Measurements from ENCODE around the gene TBCD. TPM values are rescaled to one million over a fixed set of nuclear protein-coding genes. Genes with fewer than 3 reads are reported as not detected.
"Not testable (repeated sequence)": the region's sequence is repeated elsewhere in the genome, so short reads cannot be mapped to it uniquely, and the experiment has no call there.

Gene TBCD
- total RNA-seq, 1 donor from 2014 or later, result 104 TPM

DNA sequence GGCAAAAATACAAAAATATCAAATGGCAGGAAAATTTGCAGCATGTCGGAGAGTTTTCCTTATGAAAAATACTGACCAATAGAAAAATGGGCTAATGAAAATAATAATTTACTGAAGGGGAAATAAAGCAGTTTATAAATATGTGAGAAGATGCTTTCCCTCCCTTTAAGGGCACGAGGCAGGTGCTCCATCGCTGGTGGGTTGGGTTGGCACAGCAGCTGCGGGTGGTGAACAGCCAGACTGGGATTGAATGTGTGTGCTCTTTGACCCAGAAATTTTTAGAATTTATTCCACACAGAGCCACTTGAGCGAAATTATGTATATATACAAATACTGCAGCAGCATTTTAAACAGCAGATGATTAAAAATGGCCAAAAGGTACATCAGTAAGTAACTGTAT is 197.1 kb downstream of the TBCD start:
- H3K4me3 Mint-ChIP-seq, result no peak overlapping the region
- no peaks in the 10 kb centered on the region for H3K4me1 Mint-ChIP-seq (ENCODE audit: unreplicated experiment)
- TF ChIP-seq, protein P1, sequence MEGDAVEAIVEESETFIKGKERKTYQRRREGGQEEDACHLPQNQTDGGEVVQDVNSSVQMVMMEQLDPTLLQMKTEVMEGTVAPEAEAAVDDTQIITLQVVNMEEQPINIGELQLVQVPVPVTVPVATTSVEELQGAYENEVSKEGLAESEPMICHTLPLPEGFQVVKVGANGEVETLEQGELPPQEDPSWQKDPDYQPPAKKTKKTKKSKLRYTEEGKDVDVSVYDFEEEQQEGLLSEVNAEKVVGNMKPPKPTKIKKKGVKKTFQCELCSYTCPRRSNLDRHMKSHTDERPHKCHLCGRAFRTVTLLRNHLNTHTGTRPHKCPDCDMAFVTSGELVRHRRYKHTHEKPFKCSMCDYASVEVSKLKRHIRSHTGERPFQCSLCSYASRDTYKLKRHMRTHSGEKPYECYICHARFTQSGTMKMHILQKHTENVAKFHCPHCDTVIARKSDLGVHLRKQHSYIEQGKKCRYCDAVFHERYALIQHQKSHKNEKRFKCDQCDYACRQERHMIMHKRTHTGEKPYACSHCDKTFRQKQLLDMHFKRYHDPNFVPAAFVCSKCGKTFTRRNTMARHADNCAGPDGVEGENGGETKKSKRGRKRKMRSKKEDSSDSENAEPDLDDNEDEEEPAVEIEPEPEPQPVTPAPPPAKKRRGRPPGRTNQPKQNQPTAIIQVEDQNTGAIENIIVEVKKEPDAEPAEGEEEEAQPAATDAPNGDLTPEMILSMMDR (conservative IDR thresholded peaks at IDR 0.05), result no peak
- peaks cover 79% of the 10 kb centered on the region for H3K36me3 Mint-ChIP-seq
- peaks cover 48% of the 10 kb centered on the region for H3K9me3 Mint-ChIP-seq
- no peaks in the 10 kb centered on the region for H3K27me3 Mint-ChIP-seq
- DNase-seq (ENCODE audit: extremely low spot score, unreplicated experiment), result no peak
- H3K27ac Mint-ChIP-seq, result no peak overlapping the region

DNA sequence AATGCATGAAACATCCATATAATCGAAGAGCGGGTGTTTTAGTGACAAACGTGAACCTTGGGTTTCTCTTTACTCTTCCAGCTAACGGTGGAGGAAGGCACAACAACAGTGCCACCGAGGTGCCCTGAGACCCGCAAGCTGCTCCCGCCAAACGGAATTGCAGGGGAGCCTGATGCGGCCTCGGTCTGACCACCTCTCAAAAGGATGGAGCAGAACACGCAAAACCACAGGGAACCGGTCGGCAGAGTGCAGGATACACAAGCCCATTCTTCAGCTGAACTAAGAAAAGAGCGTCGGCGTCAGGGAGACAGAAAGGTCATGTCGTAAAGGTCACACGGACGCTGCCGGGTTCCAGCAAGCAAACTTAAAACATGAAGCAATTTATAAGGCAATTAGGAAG is 197.5 kb downstream of the TBCD start:
- Mint-ChIP-seq H3K4me1 (ENCODE audit: unreplicated experiment) (no peaks in the 10 kb centered on the region), H3K27me3 (no peaks in the 10 kb centered on the region), H3K9me3 (peaks cover 45% of the 10 kb centered on the region), H3K4me3 (no peak overlapping the region), H3K27ac (no peak overlapping the region), H3K36me3 (peaks cover 79% of the 10 kb centered on the region)
- DNase-seq (ENCODE audit: extremely low spot score, unreplicated experiment), result no peak
- TF ChIP-seq, protein P1 (conservative IDR thresholded peaks at IDR 0.05), result no peak

DNA sequence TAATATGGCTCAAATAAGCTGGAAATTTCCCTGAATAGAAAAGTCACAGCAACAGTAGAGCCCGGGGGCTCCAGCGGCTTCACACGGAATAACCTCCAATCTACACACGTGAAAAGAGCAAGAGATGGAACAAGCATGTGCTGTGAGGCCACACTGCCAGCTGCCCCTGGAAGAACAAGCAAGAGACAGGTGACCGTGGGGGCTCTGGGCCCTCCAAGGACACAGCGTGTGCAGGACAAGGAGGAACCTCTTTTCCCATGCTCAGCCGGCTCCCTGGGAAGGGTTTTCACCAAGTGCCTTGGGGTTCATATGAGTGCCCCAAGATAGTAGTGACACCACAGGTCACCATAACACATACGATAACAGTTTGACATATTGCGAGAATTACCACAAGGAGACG is 198.1 kb downstream of the TBCD start:
- peak; percentile 27 for DNase-seq (ENCODE audit: extremely low spot score, unreplicated experiment)
- Mint-ChIP-seq H3K4me1 (ENCODE audit: unreplicated experiment) (no peaks in the 10 kb centered on the region), H3K36me3 (peaks cover 79% of the 10 kb centered on the region), H3K27ac (no peak overlapping the region), H3K4me3 (no peak overlapping the region), H3K27me3 (no peaks in the 10 kb centered on the region), H3K9me3 (peaks cover 46% of the 10 kb centered on the region)
- TF ChIP-seq, protein P1 (conservative IDR thresholded peaks at IDR 0.05), result no peak

DNA sequence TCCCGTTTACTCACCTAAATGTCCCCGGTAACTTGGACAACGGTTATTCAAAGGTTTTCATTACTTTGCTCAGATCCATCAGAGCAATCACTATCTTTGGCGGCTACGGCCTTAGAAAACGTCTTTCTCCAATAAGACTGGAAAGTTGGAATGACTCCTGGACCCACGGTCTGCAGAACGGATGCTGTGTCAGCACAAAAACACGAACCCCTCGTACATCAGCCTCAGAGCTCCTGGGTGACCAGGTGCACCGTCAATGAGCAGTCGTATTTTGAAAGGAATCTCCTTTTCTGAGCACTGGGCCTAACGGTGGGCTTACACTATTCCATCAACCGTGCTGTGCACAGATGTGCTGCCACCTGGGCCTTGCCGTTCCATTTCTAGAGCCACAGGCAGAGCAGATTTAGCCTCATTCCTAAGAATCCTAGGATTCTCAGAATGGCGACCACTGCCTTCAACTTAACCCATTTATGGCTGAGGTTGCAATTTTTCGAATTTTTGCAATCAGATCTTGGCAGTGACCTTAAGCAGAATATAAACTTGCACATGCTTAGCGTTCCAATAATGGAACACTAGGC is 198.7 kb downstream of the TBCD start:
- no peak overlapping the region for H3K27ac Mint-ChIP-seq
- DNase-seq (ENCODE audit: extremely low spot score, unreplicated experiment), result peak; percentile 24
- no peaks in the 10 kb centered on the region for H3K27me3 Mint-ChIP-seq
- no peaks in the 10 kb centered on the region for H3K4me1 Mint-ChIP-seq (ENCODE audit: unreplicated experiment)
- H3K36me3 Mint-ChIP-seq, result peaks cover 79% of the 10 kb centered on the region
- TF ChIP-seq, protein P1 (conservative IDR thresholded peaks at IDR 0.05), result no peak
- H3K4me3 Mint-ChIP-seq, result no peak overlapping the region
- peaks cover 49% of the 10 kb centered on the region for H3K9me3 Mint-ChIP-seq

DNA sequence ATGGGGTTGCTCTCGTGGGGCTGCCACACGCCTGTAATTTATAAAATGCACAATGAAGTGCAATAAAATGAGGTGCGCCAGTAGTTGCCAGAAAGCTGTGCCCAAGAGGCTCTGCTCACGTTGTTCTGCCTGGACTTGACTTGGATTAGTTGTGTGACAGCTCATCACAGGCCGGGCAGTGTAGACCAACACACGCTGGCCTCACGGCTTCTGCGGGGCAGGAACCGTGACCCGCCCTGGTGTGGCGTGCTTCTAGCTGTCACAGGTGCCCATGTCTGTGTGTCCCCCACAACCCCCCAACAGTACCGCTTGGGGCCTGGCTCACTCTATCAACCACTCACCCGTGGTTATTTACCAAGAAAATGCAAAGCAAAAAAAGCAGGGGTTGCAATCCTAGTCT is 200.2 kb downstream of the TBCD start:
- Mint-ChIP-seq H3K36me3 (peaks cover 69% of the 10 kb centered on the region), H3K9me3 (peaks cover 43% of the 10 kb centered on the region), H3K4me3 (no peak overlapping the region), H3K27ac (no peak overlapping the region), H3K4me1 (ENCODE audit: unreplicated experiment) (no peaks in the 10 kb centered on the region), H3K27me3 (no peaks in the 10 kb centered on the region)
- peak; percentile 62 for DNase-seq (ENCODE audit: extremely low spot score, unreplicated experiment)
- TF ChIP-seq, protein P1 (conservative IDR thresholded peaks at IDR 0.05), result no peak

DNA sequence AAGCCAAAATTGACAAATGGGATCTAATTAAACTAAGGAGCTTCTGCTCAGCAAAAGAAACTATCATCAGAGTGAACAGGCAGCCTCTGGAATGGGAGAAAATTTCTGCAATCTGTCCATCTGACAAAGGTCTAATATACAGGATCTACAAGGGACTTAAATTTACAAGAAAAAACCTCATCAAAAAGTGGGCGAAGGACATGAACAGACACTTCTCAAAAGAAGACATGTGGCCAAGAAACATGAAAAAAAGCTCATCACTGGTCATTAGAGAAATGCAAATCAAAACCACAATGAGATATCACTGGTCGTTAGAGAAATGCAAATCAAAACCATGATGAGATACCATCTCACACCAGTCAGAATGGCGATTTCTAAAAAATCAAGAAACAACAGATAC is 203.2 kb downstream of the TBCD start:
- not testable (repeated sequence) for H3K4me3 Mint-ChIP-seq; H3K27me3 Mint-ChIP-seq; H3K27ac Mint-ChIP-seq; DNase-seq (ENCODE audit: extremely low spot score, unreplicated experiment); H3K4me1 Mint-ChIP-seq (ENCODE audit: unreplicated experiment)
- H3K9me3 Mint-ChIP-seq, result peaks cover 32% of the 10 kb centered on the region
- H3K36me3 Mint-ChIP-seq, result peaks cover 46% of the 10 kb centered on the region

DNA sequence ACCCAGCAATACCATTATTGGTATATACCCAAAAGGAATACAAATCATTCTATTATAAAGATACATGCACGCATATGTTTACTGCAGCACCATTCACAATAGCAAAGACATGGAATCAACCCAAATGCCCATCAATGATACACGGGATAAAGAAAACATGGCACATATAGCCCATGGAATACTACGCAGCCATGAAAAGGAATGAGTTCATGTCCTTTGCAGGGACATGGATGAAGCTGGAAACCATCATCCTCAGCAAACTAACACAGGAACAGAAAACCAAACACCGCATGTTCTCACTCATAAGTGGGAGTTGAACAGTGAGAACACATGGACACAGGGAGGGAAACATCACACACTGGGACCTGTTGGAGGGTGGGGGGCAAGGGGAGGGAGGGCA is 203.8 kb downstream of the TBCD start:
- peaks cover 27% of the 10 kb centered on the region for H3K9me3 Mint-ChIP-seq
- not testable (repeated sequence) for H3K4me1 Mint-ChIP-seq (ENCODE audit: unreplicated experiment)

More for the DNA sequence above, 203.8 kb downstream of the TBCD start:
- H3K4me3 Mint-ChIP-seq; H3K27ac Mint-ChIP-seq; DNase-seq (ENCODE audit: extremely low spot score, unreplicated experiment); H3K27me3 Mint-ChIP-seq: not testable (repeated sequence)
- peaks cover 40% of the 10 kb centered on the region for H3K36me3 Mint-ChIP-seq

All from type B pancreatic cell (in vitro differentiated cells).